Neural cell (in vitro differentiated cells): Measurements from ENCODE around the gene SH3TC2. TPM values are rescaled to one million over a fixed set of nuclear protein-coding genes. Genes with fewer than 3 reads are reported as not detected.

Experiments used
- H2AFZ ChIP-seq: fragments of 200-600, 300-800 bp; sonication (generic), shearing (Covaris generic); 2 replicates; pipeline ENCODE4 v1.6.0; 2014; ENCODE audit warnings: low read depth, mild to moderate bottlenecking, antibody characterized with exemption, low read length, moderate library complexity
- H3F3A ChIP-seq: fragments of 200-600 bp; shearing (Covaris generic); 2 replicates; pipeline ENCODE4 v1.6.1; 2016; ENCODE audit warnings: mild to moderate bottlenecking, moderate library complexity, mixed read lengths, antibody characterized with exemption, low read length; ENCODE audit not compliant: insufficient read depth, poor library complexity, severe bottlenecking
- H3K27ac ChIP-seq: fragments of 200-600, 300-800 bp; sonication (generic), shearing (Covaris generic); 2 replicates; pipeline ENCODE4 v1.5.1; 2014; ENCODE audit warnings: mild to moderate bottlenecking, low read length, moderate library complexity
- H3K27me3 ChIP-seq: fragments of 300-800, 200-600 bp; sonication (generic), shearing (Covaris generic); 2 replicates; pipeline ENCODE4 v1.6.0; 2014; ENCODE audit warnings: mild to moderate bottlenecking, low read depth, low read length, moderate library complexity; ENCODE audit not compliant: insufficient read depth
- H3K36me3 ChIP-seq: fragments of 300-800, 200-600 bp; sonication (generic), shearing (Covaris generic); 2 replicates; pipeline ENCODE4 v1.5.1; 2014; ENCODE audit warnings: mild to moderate bottlenecking, antibody characterized with exemption, low read length, moderate library complexity; ENCODE audit not compliant: insufficient read depth
- H3K4me2 ChIP-seq: fragments of 300-800, 200-600 bp; sonication (generic), shearing (Covaris generic); 2 replicates; pipeline ENCODE4 v1.6.0; 2014; ENCODE audit warnings: mild to moderate bottlenecking, low read length
- H3K4me3 ChIP-seq: fragments of 300-800, 200-600 bp; sonication (generic), shearing (Covaris generic); 2 replicates; pipeline ENCODE4 v1.5.1; 2014; ENCODE audit warnings: mild to moderate bottlenecking, low read length, moderate library complexity
- H3K79me2 ChIP-seq: fragments of 200-600 bp; shearing (Covaris generic); replicated peaks from 2 replicates; pipeline ENCODE4 v1.6.0; 2014; ENCODE audit warnings: mild to moderate bottlenecking, low read length, moderate library complexity; ENCODE audit not compliant: insufficient read depth
- H3K9ac ChIP-seq: fragments of 300-800, 200-600 bp; sonication (generic), shearing (Covaris generic); 2 replicates; pipeline ENCODE4 v1.6.1; 2016; ENCODE audit warnings: mild to moderate bottlenecking, low read length, mixed read lengths
- H3K9me2 ChIP-seq: fragments of 200-600 bp; shearing (Covaris generic); 2 replicates; pipeline ENCODE4 v1.6.1; 2016; ENCODE audit warnings: mild to moderate bottlenecking, low read length, mixed read lengths; ENCODE audit not compliant: insufficient read depth
- H3K9me3 ChIP-seq: fragments of 200-600, 300-800 bp; sonication (generic), shearing (Covaris generic); 2 replicates; pipeline ENCODE4 v1.6.1; 2016; ENCODE audit warnings: mild to moderate bottlenecking, mixed run types, low read length, moderate library complexity, mixed read lengths
- H4K20me1 ChIP-seq: fragments of 200-600 bp; shearing (Covaris generic); 2 replicates; pipeline ENCODE4 v1.6.1; 2016; ENCODE audit warnings: mild to moderate bottlenecking, mixed run types; ENCODE audit not compliant: insufficient read depth
- EP300 ChIP-seq: fragments of 450-650 bp; conservative IDR thresholded peaks from 2 replicates; pipeline ENCODE4 v1.6.1; 2014; ENCODE audit warnings: antibody characterized with exemption, mild to moderate bottlenecking, moderate library complexity; ENCODE audit not compliant: poor library complexity, severe bottlenecking
- EZH2 ChIP-seq: fragments of 200-600, 300-800 bp; shearing (Covaris generic), sonication (generic); IDR thresholded peaks from 2 replicates; pipeline ENCODE4 v1.6.1; 2014; ENCODE audit warnings: antibody characterized with exemption, low read length, borderline replicate concordance, mild to moderate bottlenecking; ENCODE audit not compliant: insufficient read depth, poor library complexity, severe bottlenecking
- MXI1 ChIP-seq: fragments of 450-650 bp; conservative IDR thresholded peaks from 2 replicates; pipeline ENCODE4 v1.6.1; 2014; ENCODE audit warnings: antibody characterized with exemption, mild to moderate bottlenecking; ENCODE audit not compliant: poor library complexity, severe bottlenecking
- POLR2AphosphoS5 ChIP-seq: IDR thresholded peaks from 2 replicates; pipeline ENCODE4 v1.6.1; 2012
- RAD21 ChIP-seq: fragments of 450-650 bp; conservative IDR thresholded peaks from 2 replicates; pipeline ENCODE4 v1.6.1; 2014; ENCODE audit warnings: antibody characterized with exemption, mild to moderate bottlenecking, moderate library complexity
- SMC3 ChIP-seq: fragments of 450-650 bp; conservative IDR thresholded peaks from 2 replicates; pipeline ENCODE4 v1.6.1; 2014; ENCODE audit warnings: antibody characterized with exemption, mild to moderate bottlenecking, moderate library complexity; ENCODE audit not compliant: poor library complexity
- TAF1 ChIP-seq: IDR thresholded peaks from 2 replicates; pipeline ENCODE4 v1.6.1; 2012; ENCODE audit warnings: low read depth
- polyA minus RNA-seq: library from RNA; depleted of rRNA, polyadenylated mRNA; stranded (reverse); fragments of >200 nt; gene quantifications from 2 replicates; pipeline ENCODE4 v1.2.3, GENCODE V29; 2014
- polyA plus RNA-seq: library from polyadenylated mRNA; depleted of rRNA; stranded (reverse); fragments of >200 nt; gene quantifications from 2 replicates; pipeline ENCODE4 v1.2.3, GENCODE V29; 2014
- TF ChIP-seq, protein P1 (sequence below): fragments of 450-650 bp; IDR thresholded peaks from 2 replicates; pipeline ENCODE4 v1.5.1; 2014; ENCODE audit warnings: antibody characterized with exemption, mild to moderate bottlenecking, moderate library complexity; ENCODE audit not compliant: poor library complexity, severe bottlenecking
- TF ChIP-seq, protein P2 (sequence below): IDR thresholded peaks from 2 replicates; pipeline ENCODE4 v1.6.1; 2012; ENCODE audit warnings: borderline replicate concordance

SH3TC2 gene
- polyA plus RNA-seq (not detected in 2 replicates), polyA minus RNA-seq (under 0.01 TPM in 1 of 2 replicates, not detected in the other)

DNA sequence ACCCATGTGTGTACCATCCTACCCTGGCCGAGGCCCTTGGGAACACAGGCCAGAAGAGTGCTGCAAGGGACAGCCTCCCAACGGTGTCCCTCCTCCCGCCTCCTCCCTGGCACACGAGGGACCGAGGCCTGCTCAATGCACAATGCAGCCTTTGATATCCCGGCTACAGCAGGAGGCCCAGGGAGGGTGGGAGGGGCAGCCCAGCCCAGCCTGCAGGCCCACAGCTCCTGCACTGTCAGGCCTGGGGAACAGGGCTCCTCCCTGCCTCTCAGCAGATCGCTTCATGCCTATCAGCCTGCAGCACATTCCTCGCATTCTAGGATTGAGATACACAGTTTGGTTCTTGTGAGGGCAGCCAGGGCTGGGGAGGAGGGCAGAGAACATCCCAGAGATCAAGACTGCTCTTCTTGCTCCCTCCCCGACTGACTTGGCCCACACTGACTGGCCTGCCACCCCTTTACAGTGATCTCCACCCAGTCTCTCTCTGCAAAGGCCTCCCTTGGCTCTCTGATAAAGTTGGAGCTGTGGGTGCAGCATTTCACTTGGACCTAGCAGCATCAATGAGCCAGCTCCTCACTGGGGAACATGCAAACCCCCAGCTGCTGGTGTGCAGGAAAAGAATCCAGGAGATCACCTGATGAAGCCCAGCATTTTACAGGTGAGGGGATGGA lies at the start of gene SH3TC2:
SH3TC2 (minus strand) TSS at position 46 of the 671 bp plus-strand sequence; CDS start at position 6, 40 bp downstream.
- H3K27ac ChIP-seq: no peak within 1 kb of the TSS
- no peaks in the 10 kb centered on the region for H3K9me3 ChIP-seq
- TF ChIP-seq RAD21 (no peak), MXI1 (no peak), EZH2 (no peak), EP300 (no peak), POLR2AphosphoS5 (no peak), SMC3 (no peak)
- TF ChIP-seq, protein P1, sequence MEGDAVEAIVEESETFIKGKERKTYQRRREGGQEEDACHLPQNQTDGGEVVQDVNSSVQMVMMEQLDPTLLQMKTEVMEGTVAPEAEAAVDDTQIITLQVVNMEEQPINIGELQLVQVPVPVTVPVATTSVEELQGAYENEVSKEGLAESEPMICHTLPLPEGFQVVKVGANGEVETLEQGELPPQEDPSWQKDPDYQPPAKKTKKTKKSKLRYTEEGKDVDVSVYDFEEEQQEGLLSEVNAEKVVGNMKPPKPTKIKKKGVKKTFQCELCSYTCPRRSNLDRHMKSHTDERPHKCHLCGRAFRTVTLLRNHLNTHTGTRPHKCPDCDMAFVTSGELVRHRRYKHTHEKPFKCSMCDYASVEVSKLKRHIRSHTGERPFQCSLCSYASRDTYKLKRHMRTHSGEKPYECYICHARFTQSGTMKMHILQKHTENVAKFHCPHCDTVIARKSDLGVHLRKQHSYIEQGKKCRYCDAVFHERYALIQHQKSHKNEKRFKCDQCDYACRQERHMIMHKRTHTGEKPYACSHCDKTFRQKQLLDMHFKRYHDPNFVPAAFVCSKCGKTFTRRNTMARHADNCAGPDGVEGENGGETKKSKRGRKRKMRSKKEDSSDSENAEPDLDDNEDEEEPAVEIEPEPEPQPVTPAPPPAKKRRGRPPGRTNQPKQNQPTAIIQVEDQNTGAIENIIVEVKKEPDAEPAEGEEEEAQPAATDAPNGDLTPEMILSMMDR: no peak
- TF ChIP-seq, protein P2, sequence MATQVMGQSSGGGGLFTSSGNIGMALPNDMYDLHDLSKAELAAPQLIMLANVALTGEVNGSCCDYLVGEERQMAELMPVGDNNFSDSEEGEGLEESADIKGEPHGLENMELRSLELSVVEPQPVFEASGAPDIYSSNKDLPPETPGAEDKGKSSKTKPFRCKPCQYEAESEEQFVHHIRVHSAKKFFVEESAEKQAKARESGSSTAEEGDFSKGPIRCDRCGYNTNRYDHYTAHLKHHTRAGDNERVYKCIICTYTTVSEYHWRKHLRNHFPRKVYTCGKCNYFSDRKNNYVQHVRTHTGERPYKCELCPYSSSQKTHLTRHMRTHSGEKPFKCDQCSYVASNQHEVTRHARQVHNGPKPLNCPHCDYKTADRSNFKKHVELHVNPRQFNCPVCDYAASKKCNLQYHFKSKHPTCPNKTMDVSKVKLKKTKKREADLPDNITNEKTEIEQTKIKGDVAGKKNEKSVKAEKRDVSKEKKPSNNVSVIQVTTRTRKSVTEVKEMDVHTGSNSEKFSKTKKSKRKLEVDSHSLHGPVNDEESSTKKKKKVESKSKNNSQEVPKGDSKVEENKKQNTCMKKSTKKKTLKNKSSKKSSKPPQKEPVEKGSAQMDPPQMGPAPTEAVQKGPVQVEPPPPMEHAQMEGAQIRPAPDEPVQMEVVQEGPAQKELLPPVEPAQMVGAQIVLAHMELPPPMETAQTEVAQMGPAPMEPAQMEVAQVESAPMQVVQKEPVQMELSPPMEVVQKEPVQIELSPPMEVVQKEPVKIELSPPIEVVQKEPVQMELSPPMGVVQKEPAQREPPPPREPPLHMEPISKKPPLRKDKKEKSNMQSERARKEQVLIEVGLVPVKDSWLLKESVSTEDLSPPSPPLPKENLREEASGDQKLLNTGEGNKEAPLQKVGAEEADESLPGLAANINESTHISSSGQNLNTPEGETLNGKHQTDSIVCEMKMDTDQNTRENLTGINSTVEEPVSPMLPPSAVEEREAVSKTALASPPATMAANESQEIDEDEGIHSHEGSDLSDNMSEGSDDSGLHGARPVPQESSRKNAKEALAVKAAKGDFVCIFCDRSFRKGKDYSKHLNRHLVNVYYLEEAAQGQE: no peak
- no peaks in the 10 kb centered on the region for H3K9me2 ChIP-seq
- no peak within 1 kb of the TSS for H2AFZ ChIP-seq
- H3K9ac ChIP-seq: no peak within 1 kb of the TSS
- no peak within 1 kb of the TSS for H3K4me2 ChIP-seq
- H4K20me1 ChIP-seq: no peaks in the 10 kb centered on the region
- H3K27me3 ChIP-seq: no peaks in the 10 kb centered on the region
- no peak within 1 kb of the TSS for H3K4me3 ChIP-seq
- no peaks in the 10 kb centered on the region for H3K36me3 ChIP-seq
- no peaks in the 10 kb centered on the region for H3F3A ChIP-seq
- no peaks in the 10 kb centered on the region for H3K79me2 ChIP-seq

- Histone ChIP-seq H3K36me3 (no peaks in the 10 kb centered on the region), H3K27me3 (no peaks in the 10 kb centered on the region), H3K9me3 (no peaks in the 10 kb centered on the region), H2AFZ (no peak overlapping the region), H3K4me2 (no peak overlapping the region), H3K9me2 (no peaks in the 10 kb centered on the region), H4K20me1 (no peaks in the 10 kb centered on the region), H3K79me2 (no peaks in the 10 kb centered on the region), H3F3A (no peaks in the 10 kb centered on the region), H3K9ac (no peak overlapping the region), H3K27ac (no peak overlapping the region), H3K4me3 (no peak overlapping the region)
- TF ChIP-seq, protein P2: no peak
- no peak for TF ChIP-seq RAD21
- TF ChIP-seq MXI1: no peak
- no peak for TF ChIP-seq EZH2
- no peak for TF ChIP-seq EP300
- TF ChIP-seq, protein P1: no peak
- TF ChIP-seq SMC3: no peak
- TF ChIP-seq TAF1: no peak
Observed at GRCh38 chr5:149110406-149110805, 47.5 kb upstream of the SH3TC2 start.
